Measurements from ENCODE around the gene GRIK2. TPM values are rescaled to one million over a fixed set of nuclear protein-coding genes. Genes with fewer than 3 reads are reported as not detected.

The GRIK2 gene
- total RNA-seq, 1 experiment from 2014 or later: 0.70 TPM

DNA sequence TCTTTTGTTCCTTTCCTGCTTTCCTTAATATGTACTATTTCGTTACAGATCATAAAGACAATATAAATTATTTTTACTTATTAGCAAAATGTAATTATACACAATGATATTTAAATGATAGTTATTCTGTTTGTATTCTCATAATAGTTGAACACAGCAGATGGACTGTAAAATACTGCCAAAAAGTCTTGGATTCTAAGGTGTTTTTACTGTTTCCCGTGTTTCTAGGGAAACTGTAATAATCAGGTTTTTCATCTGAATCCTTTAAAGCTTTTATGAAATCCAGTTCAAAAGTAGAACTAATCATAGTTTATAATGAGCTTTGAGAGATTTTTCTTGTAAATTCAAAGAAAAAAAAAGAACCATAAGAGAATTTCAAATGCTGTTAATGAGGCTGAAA is 148.4 kb downstream of the GRIK2 start:
- Histone ChIP-seq H4K91ac (ENCODE audit: insufficient read length, low read depth, low read length) (no peak overlapping the region), H3K4ac (ENCODE audit: low read depth, low read length) (no peak overlapping the region), H2AFZ (ENCODE audit: low read length) (no peak overlapping the region), H2BK20ac (ENCODE audit: low read depth, low read length, poor library complexity, severe bottlenecking) (no peak overlapping the region), H3K4me2 (ENCODE audit: insufficient read depth, insufficient read length, low read length) (no peak overlapping the region), H2BK5ac (ENCODE audit: insufficient read length, low read length) (no peak overlapping the region), H3K9ac (ENCODE audit: extremely low read depth, insufficient read length, low read length) (no peak overlapping the region), H3K14ac (ENCODE audit: insufficient read depth, low read length) (no peak overlapping the region), H3K23me2 (ENCODE audit: insufficient read length, low read depth, low read length, poor library complexity, severe bottlenecking) (no peaks in the 10 kb centered on the region), H2BK12ac (ENCODE audit: insufficient read length, low read depth, low read length) (no peak overlapping the region), H3K79me2 (ENCODE audit: insufficient read depth, low read length) (no peaks in the 10 kb centered on the region), H3K27ac (ENCODE audit: insufficient read length, low read depth, low read length) (no peak overlapping the region), H4K20me1 (ENCODE audit: control insufficient read depth, insufficient read depth, insufficient read length) (no peaks in the 10 kb centered on the region), H2AK5ac (ENCODE audit: insufficient read length, low read length) (no peak overlapping the region), H2BK120ac (ENCODE audit: low read depth, low read length, poor library complexity, severe bottlenecking) (no peak overlapping the region), H3K9me3 (ENCODE audit: control insufficient read depth, low read depth, low read length) (no peaks in the 10 kb centered on the region), H3K18ac (ENCODE audit: insufficient read length, low read depth, low read length) (no peak overlapping the region), H3K56ac (ENCODE audit: insufficient read length, low read depth, low read length) (no peak overlapping the region), H2BK15ac (ENCODE audit: low read depth, low read length) (no peak overlapping the region), H3K4me1 (ENCODE audit: insufficient read depth, low read length) (no peaks in the 10 kb centered on the region), H4K8ac (replicated peaks; ENCODE audit: insufficient read length, low read depth, low read length) (no peak overlapping the region), H3K27me3 (ENCODE audit: insufficient read depth, low read length) (no peaks in the 10 kb centered on the region), H3T11ph (ENCODE audit: low read length) (no peak overlapping the region), H4K5ac (ENCODE audit: insufficient read length, low read depth, low read length) (no peak overlapping the region), H3K23ac (ENCODE audit: insufficient read length, low read depth, low read length) (no peak overlapping the region), H3K79me1 (ENCODE audit: insufficient read depth, low read depth, low read length, poor library complexity, severe bottlenecking) (no peaks in the 10 kb centered on the region)
- Mint-ChIP-seq H3K4me1 (peaks cover 3 to 4% of the 10 kb centered on the region in 2 experiments; a peak in 3 of 4 replicates), H3K4me3 (no peak overlapping the region), H3K9me3 (no peaks in the 10 kb centered on the region), H3K36me3 (ENCODE audit: insufficient read depth in 1 of 3, low read depth in 3 of 3) (no peaks in the 10 kb centered on the region; a peak in 1 of 7 replicates), H3K27ac (no peak overlapping the region), H3K27me3 (ENCODE audit: low read depth) (no peaks in the 10 kb centered on the region)
- no peak for DNase-seq
- TF ChIP-seq, protein P1, sequence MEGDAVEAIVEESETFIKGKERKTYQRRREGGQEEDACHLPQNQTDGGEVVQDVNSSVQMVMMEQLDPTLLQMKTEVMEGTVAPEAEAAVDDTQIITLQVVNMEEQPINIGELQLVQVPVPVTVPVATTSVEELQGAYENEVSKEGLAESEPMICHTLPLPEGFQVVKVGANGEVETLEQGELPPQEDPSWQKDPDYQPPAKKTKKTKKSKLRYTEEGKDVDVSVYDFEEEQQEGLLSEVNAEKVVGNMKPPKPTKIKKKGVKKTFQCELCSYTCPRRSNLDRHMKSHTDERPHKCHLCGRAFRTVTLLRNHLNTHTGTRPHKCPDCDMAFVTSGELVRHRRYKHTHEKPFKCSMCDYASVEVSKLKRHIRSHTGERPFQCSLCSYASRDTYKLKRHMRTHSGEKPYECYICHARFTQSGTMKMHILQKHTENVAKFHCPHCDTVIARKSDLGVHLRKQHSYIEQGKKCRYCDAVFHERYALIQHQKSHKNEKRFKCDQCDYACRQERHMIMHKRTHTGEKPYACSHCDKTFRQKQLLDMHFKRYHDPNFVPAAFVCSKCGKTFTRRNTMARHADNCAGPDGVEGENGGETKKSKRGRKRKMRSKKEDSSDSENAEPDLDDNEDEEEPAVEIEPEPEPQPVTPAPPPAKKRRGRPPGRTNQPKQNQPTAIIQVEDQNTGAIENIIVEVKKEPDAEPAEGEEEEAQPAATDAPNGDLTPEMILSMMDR (conservative IDR thresholded peaks at IDR 0.05): no peak
- WGBS (ENCODE audit: extremely low coverage, insufficient read length, low lambda C conversion rate): 100% methylated on average over 1 of the region's 2 CpGs

Measured in H9 (cell line).